ENCODE measurements around the gene XRN2. TPM values are rescaled to one million over a fixed set of nuclear protein-coding genes. Genes with fewer than 3 reads are reported as not detected.
"Not testable (repeated sequence)": the region's sequence is repeated elsewhere in the genome, so short reads cannot be mapped to it uniquely, and the experiment has no call there.

Gene XRN2
- total RNA-seq, 3 donors from 2014 or later: 71.2 to 95.7 (median 90.4) TPM

- peaks cover 23 to 48% of the 10 kb centered on the region in 2 donors for H3K9me3 ChIP-seq
- intact Hi-C loops (cut with DNase I; ENCODE audit: low total_unique reads): no loop called here
Observed at GRCh38 chr20:21421601-21422236, 118.6 kb downstream of the XRN2 start.

GRCh38 chr20:21423712-21424111 is 120.6 kb downstream of the XRN2 start:
- H3K36me3 ChIP-seq; H3K27me3 ChIP-seq; H3K27ac ChIP-seq; DNase-seq (ENCODE audit: low spot score in 2 of 2); H3K4me3 ChIP-seq; H3K4me1 ChIP-seq; intact Hi-C loops (cut with DNase I; ENCODE audit: low total_unique reads): not testable (repeated sequence)
- peaks cover 23 to 48% of the 10 kb centered on the region in 2 donors for H3K9me3 ChIP-seq

More at GRCh38 chr20:21421601-21422236, 118.6 kb downstream of the XRN2 start:
- Histone ChIP-seq H3K36me3 (no peaks in the 10 kb centered on the region), H3K4me1 (no peaks in the 10 kb centered on the region), H3K27me3 (no peaks in the 10 kb centered on the region), H3K4me3 (no peak overlapping the region), H3K27ac (no peak overlapping the region)
- DNase-seq (ENCODE audit: low spot score in 2 of 2): no peak
- TF ChIP-seq POLR2A (IDR thresholded peaks at IDR 0.05) (no peak), POLR2AphosphoS5 (IDR thresholded peaks at IDR 0.05) (no peak), CTCF (IDR thresholded peaks at IDR 0.05) (no peak)

GRCh38 chr20:21424846-21425245 is 121.7 kb downstream of the XRN2 start:
- TF ChIP-seq POLR2A (IDR thresholded peaks at IDR 0.05) (no peak), CTCF (IDR thresholded peaks at IDR 0.05) (no peak), POLR2AphosphoS5 (IDR thresholded peaks at IDR 0.05) (no peak)
- intact Hi-C loops (cut with DNase I; ENCODE audit: low total_unique reads): no loop called here

GRCh38 chr20:21430020-21430419 is 126.9 kb downstream of the XRN2 start:
- H3K4me1 ChIP-seq: no peaks in the 10 kb centered on the region
- TF ChIP-seq CTCF (IDR thresholded peaks at IDR 0.05) (no peak), POLR2A (IDR thresholded peaks at IDR 0.05) (no peak), POLR2AphosphoS5 (IDR thresholded peaks at IDR 0.05) (no peak)
- intact Hi-C loops (cut with DNase I; ENCODE audit: low total_unique reads): no loop called here
- peaks cover 0 to 13% of the 10 kb centered on the region in 2 donors for H3K27me3 ChIP-seq
- H3K36me3 ChIP-seq: no peaks in the 10 kb centered on the region
- no peak overlapping the region for H3K4me3 ChIP-seq
- no peak overlapping the region for H3K27ac ChIP-seq
- no peak for DNase-seq (ENCODE audit: low spot score in 2 of 2)
- peaks cover 8 to 11% of the 10 kb centered on the region in 2 donors for H3K9me3 ChIP-seq

More at GRCh38 chr20:21424846-21425245, 121.7 kb downstream of the XRN2 start:
- no peak for DNase-seq (ENCODE audit: low spot score in 2 of 2)
- H3K27me3 ChIP-seq: no peaks in the 10 kb centered on the region
- no peak overlapping the region for H3K27ac ChIP-seq
- H3K4me1 ChIP-seq: no peaks in the 10 kb centered on the region
- H3K36me3 ChIP-seq: no peaks in the 10 kb centered on the region
- no peak overlapping the region for H3K4me3 ChIP-seq
- peaks cover 23 to 48% of the 10 kb centered on the region in 2 donors for H3K9me3 ChIP-seq

- intact Hi-C loops (cut with DNase I; ENCODE audit: low total_unique reads): no loop called here
- H3K36me3 ChIP-seq: no peaks in the 10 kb centered on the region
- H3K27me3 ChIP-seq: peaks cover 0 to 13% of the 10 kb centered on the region in 2 donors
- H3K4me1 ChIP-seq: no peaks in the 10 kb centered on the region
- DNase-seq (ENCODE audit: low spot score in 2 of 2): no peak
- no peak overlapping the region for H3K4me3 ChIP-seq
- H3K27ac ChIP-seq: no peak overlapping the region
- TF ChIP-seq CTCF (IDR thresholded peaks at IDR 0.05) (no peak), POLR2AphosphoS5 (IDR thresholded peaks at IDR 0.05) (no peak), POLR2A (IDR thresholded peaks at IDR 0.05) (no peak)
- no peaks in the 10 kb centered on the region for H3K9me3 ChIP-seq
Observed at GRCh38 chr20:21432911-21433310, 129.8 kb downstream of the XRN2 start.

All from breast epithelium (tissue), 4 donors.